Fibroblast of lung (primary cell): ENCODE results near the gene MLXIP. TPM values are rescaled to one million over a fixed set of nuclear protein-coding genes. Genes with fewer than 3 reads are reported as not detected.

Source experiments
- DNase-seq, 2 donors: peaks; one replicate each; pipeline versions ENCODE4 v3.0.0 to v3.0.0-alpha.2; 2010; ENCODE audit warnings: low read depth in 2 of 2
- H2AFZ ChIP-seq: 2 replicates; pipeline ENCODE4 v1.5.1; 2012; ENCODE audit warnings: low read length, control low read depth, inconsistent platforms
- H3K27ac ChIP-seq: 2 replicates; pipeline ENCODE4 v1.5.1; 2011; ENCODE audit warnings: low read length, control low read depth; ENCODE audit not compliant: insufficient read depth
- H3K27me3 ChIP-seq: 2 replicates; pipeline ENCODE4 v1.5.1; 2011; ENCODE audit warnings: mild to moderate bottlenecking, low read length; ENCODE audit not compliant: control insufficient read depth, insufficient read depth
- H3K36me3 ChIP-seq: 2 replicates; pipeline ENCODE4 v1.5.1; 2011; ENCODE audit warnings: low read length; ENCODE audit not compliant: control insufficient read depth, insufficient read depth
- H3K4me1 ChIP-seq: 2 replicates; pipeline ENCODE4 v1.5.1; 2011; ENCODE audit warnings: low read length; ENCODE audit not compliant: control insufficient read depth, insufficient read depth; ENCODE audit errors: extremely low read depth
- H3K4me2 ChIP-seq: 2 replicates; pipeline ENCODE4 v1.5.1; 2011; ENCODE audit warnings: low read length, control low read depth; ENCODE audit not compliant: insufficient read depth; ENCODE audit errors: extremely low read depth
- H3K4me3 ChIP-seq, 4 experiments: fragments of 200-600 bp in 1 of 4; sonication (generic) in 1 of 4; replicated peaks in 1 of 4; 2 replicates each; pipeline ENCODE4 v1.5.1; 2011 to 2016; ENCODE audit warnings: low read length in 4 of 4, low read depth in 3 of 4, mild to moderate bottlenecking in 3 of 4, control low read depth in 2 of 4, inconsistent platforms in 1 of 4, mixed read lengths in 1 of 4; ENCODE audit not compliant: insufficient read depth in 1 of 4; ENCODE audit errors: control extremely low read depth in 1 of 4
- H3K79me2 ChIP-seq: 2 replicates; pipeline ENCODE4 v1.5.1; 2012; ENCODE audit warnings: mild to moderate bottlenecking, low read length, inconsistent platforms; ENCODE audit not compliant: control insufficient read depth, insufficient read depth
- H3K9ac ChIP-seq: 2 replicates; pipeline ENCODE4 v1.5.1; 2011; ENCODE audit warnings: mild to moderate bottlenecking, low read length, control low read depth; ENCODE audit not compliant: insufficient read depth
- H3K9me3 ChIP-seq: 2 replicates; pipeline ENCODE4 v1.5.1; 2012; ENCODE audit warnings: low read depth, low read length; ENCODE audit not compliant: control insufficient read depth, insufficient read depth
- H4K20me1 ChIP-seq: 2 replicates; pipeline ENCODE4 v1.5.1; 2011; ENCODE audit warnings: low read length; ENCODE audit not compliant: control insufficient read depth, insufficient read depth; ENCODE audit errors: extremely low read depth
- CTCF ChIP-seq, 2 donors: IDR thresholded peaks in 1 of 2; conservative IDR thresholded peaks in 1 of 2; 1 replicate in 1 of 2; 2 replicates in 1 of 2; pipeline ENCODE4 v1.5.1; 2011 to 2012; ENCODE audit warnings: low read length in 2 of 2, control low read depth in 1 of 2, inconsistent platforms in 1 of 2, low read depth in 1 of 2, mild to moderate bottlenecking in 1 of 2
- EZH2 ChIP-seq: IDR thresholded peaks from 2 replicates; pipeline ENCODE4 v1.5.1; 2012; ENCODE audit warnings: low read length, control low read depth, mild to moderate bottlenecking; ENCODE audit errors: missing control alignments
- polyA plus RNA-seq, 2 donors: library from polyadenylated mRNA; depleted of rRNA in 1 of 2; stranded (reverse) in 1 of 2; unstranded in 1 of 2; fragments of >200 nt; gene quantifications; 2 replicates each; pipeline ENCODE4 v1.2.1, GENCODE V29; 2011 to 2012; ENCODE audit warnings: missing spikeins in 1 of 2
- total RNA-seq: library from RNA; depleted of rRNA; stranded (reverse); fragments of >200 nt; gene quantifications from 2 replicates; pipeline ENCODE4 v1.2.1, GENCODE V29; 2014

Gene MLXIP
- total and polyA plus RNA-seq, 2 donors (not counting 1 experiment from before 2014, with no cell fraction given): 6.6 to 17.0 TPM

- H3K27me3 ChIP-seq: no peaks in the 10 kb centered on the region
- no peaks in the 10 kb centered on the region for H3K9me3 ChIP-seq
- no peaks in the 10 kb centered on the region for H4K20me1 ChIP-seq
- no peak overlapping the region for H3K9ac ChIP-seq
- TF ChIP-seq CTCF (conservative IDR thresholded peaks at IDR 0.05 in 1 of 2, IDR thresholded peaks at IDR 0.05 in 1 of 2; ENCODE audit: low read depth in 1 of 2, low read length in 2 of 2) (no peak), EZH2 (no peak)
- H3K36me3 ChIP-seq: no peaks in the 10 kb centered on the region
- H2AFZ ChIP-seq: no peak overlapping the region
- H3K27ac ChIP-seq: no peak overlapping the region
- no peak for DNase-seq
- no peaks in the 10 kb centered on the region for H3K4me1 ChIP-seq
- no peaks in the 10 kb centered on the region for H3K79me2 ChIP-seq
- no peak overlapping the region for H3K4me3 ChIP-seq
- no peak overlapping the region for H3K4me2 ChIP-seq
These were observed 84.4 kb downstream of the MLXIP start for GRCh38 chr12:122162976-122163375.

GRCh38 chr12:122166422-122167349 lies 88.1 kb downstream of the MLXIP start:
- no peaks in the 10 kb centered on the region for H3K4me1 ChIP-seq

More at GRCh38 chr12:122166422-122167349, 88.1 kb downstream of the MLXIP start:
- H3K4me3 ChIP-seq: no peak overlapping the region
- no peak overlapping the region for H3K9ac ChIP-seq
- H3K79me2 ChIP-seq: no peaks in the 10 kb centered on the region
- no peaks in the 10 kb centered on the region for H4K20me1 ChIP-seq
- TF ChIP-seq CTCF (conservative IDR thresholded peaks at IDR 0.05 in 1 of 2, IDR thresholded peaks at IDR 0.05 in 1 of 2; ENCODE audit: low read depth in 1 of 2, low read length in 2 of 2): no peak
- no peaks in the 10 kb centered on the region for H3K9me3 ChIP-seq
- DNase-seq: no peak
- no peak overlapping the region for H2AFZ ChIP-seq
- no peaks in the 10 kb centered on the region for H3K27me3 ChIP-seq
- H3K4me2 ChIP-seq: no peak overlapping the region
- H3K27ac ChIP-seq: no peak overlapping the region
- no peaks in the 10 kb centered on the region for H3K36me3 ChIP-seq
